Measurements from ENCODE around the gene SPESP1.

GRCh38 chr15:68958597-68958996, 28.3 kb downstream of the SPESP1 start:
- TF ChIP-seq CTCF (IDR thresholded peaks at IDR 0.05) (no peak), POLR2AphosphoS5 (IDR thresholded peaks at IDR 0.05) (no peak)

All from prostate gland (tissue), 2 donors.